ENCODE data around the gene FAM89B. TPM values are rescaled to one million over a fixed set of nuclear protein-coding genes. Genes with fewer than 3 reads are reported as not detected.

FAM89B gene
- polyA plus RNA-seq, 1 donor from 2014 or later = 75.1 TPM

DNA sequence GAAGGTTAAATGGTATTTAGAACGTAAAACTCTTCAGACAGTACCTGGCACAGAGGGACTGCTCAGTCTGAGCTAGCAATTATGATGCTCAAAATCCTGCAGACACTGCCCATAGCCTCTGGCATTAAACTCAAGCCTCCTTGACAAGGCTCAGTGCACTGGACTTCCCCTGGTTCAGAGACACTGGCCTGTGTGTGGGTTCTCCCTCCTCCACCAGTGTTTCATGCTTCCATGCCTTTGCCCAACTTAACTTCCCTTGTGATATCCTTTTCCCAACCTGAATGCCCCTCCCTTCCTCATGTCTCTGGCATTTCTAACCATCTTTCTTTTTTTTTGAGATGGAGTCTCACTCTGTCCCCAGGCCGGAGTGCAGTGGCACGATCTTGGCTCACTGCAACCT, 23.2 kb upstream of the FAM89B start:
- Histone ChIP-seq H4K20me1 (ENCODE audit: insufficient read depth) (no peaks in the 10 kb centered on the region), H3K9ac (ENCODE audit: low read length) (no peak overlapping the region), H3K9me2 (ENCODE audit: insufficient read depth, low read length) (no peaks in the 10 kb centered on the region), H3F3A (ENCODE audit: insufficient read depth, low read length, poor library complexity, severe bottlenecking) (no peaks in the 10 kb centered on the region), H2AFZ (ENCODE audit: low read depth, low read length) (no peak overlapping the region), H3K36me3 (ENCODE audit: insufficient read depth, low read length) (no peaks in the 10 kb centered on the region), H3K27ac (ENCODE audit: low read length) (no peak overlapping the region), H3K9me3 (ENCODE audit: low read length) (no peaks in the 10 kb centered on the region), H3K79me2 (replicated peaks; ENCODE audit: insufficient read depth, low read length) (no peaks in the 10 kb centered on the region), H3K27me3 (ENCODE audit: insufficient read depth, low read depth, low read length) (peaks cover 22% of the 10 kb centered on the region), H3K4me3 (ENCODE audit: low read length) (no peak overlapping the region), H3K4me2 (ENCODE audit: low read length) (no peak overlapping the region)
- TF ChIP-seq MXI1 (conservative IDR thresholded peaks at IDR 0.05; ENCODE audit: poor library complexity, severe bottlenecking) (no peak), CTCF (IDR thresholded peaks at IDR 0.05; ENCODE audit: poor library complexity, severe bottlenecking) (no peak), EZH2 (IDR thresholded peaks at IDR 0.05; ENCODE audit: borderline replicate concordance, insufficient read depth, low read length, poor library complexity, severe bottlenecking) (no peak), EP300 (conservative IDR thresholded peaks at IDR 0.05; ENCODE audit: poor library complexity, severe bottlenecking) (no peak), SMC3 (conservative IDR thresholded peaks at IDR 0.05; ENCODE audit: poor library complexity) (no peak)

DNA sequence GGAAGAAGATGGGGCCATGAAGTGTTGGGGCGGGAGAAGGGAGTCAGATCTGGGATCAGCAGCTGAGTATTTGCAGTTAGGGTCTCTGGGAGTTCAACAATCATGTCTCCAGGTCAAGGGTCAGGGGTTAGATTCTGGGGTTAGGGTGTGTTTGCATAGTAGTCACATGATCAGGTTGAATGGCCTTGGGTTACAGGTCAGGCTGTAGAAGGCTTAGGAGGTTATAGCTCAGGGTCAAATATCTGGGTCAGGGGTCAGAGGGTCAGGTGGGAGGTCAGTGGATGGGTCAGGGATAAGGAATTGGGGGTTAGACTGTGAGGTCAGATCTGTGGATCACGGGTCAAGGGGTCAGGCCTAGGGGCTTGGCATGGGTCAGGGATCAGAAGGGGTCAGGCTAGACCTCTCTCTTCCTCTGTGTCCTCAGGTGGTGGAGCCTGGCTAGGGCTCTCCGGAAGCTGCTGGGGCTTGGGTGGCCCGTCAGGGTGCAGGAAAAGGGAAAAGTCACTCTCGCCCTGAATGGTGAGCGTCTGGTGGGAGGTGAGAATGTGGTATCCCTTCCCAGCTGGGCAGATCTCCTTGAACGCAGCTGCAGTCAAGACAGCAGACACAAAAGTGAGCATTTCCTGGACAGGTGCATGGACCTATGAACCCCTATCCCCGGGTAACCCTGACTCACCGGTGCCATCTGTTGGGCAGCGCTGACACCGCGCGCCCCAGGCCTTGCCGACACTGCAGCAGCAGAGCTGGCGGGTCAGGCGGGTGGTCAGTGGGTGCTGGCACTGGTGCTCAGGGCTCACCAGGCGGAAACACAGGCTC, 20.6 kb upstream of the FAM89B start:
- TF ChIP-seq POLR2AphosphoS5 (IDR thresholded peaks at IDR 0.05) (no peak), CTCF (IDR thresholded peaks at IDR 0.05; ENCODE audit: poor library complexity, severe bottlenecking) (peak; percentile 29), REST (IDR thresholded peaks at IDR 0.05; ENCODE audit: borderline replicate concordance) (no peak)
- no peak overlapping the region for H2AFZ ChIP-seq (ENCODE audit: low read depth, low read length)
- H3K9me3 ChIP-seq (ENCODE audit: low read length) = no peaks in the 10 kb centered on the region
- H3K27ac ChIP-seq (ENCODE audit: low read length) = no peak overlapping the region
- H3K9ac ChIP-seq (ENCODE audit: low read length) = no peak overlapping the region
- no peaks in the 10 kb centered on the region for H3K9me2 ChIP-seq (ENCODE audit: insufficient read depth, low read length)
- no peaks in the 10 kb centered on the region for H3K36me3 ChIP-seq (ENCODE audit: insufficient read depth, low read length)
- H3F3A ChIP-seq (ENCODE audit: insufficient read depth, low read length, poor library complexity, severe bottlenecking) = no peaks in the 10 kb centered on the region
- H3K79me2 ChIP-seq (replicated peaks; ENCODE audit: insufficient read depth, low read length) = no peaks in the 10 kb centered on the region
- no peak overlapping the region for H3K4me2 ChIP-seq (ENCODE audit: low read length)
- H3K4me3 ChIP-seq (ENCODE audit: low read length) = no peak overlapping the region
- H4K20me1 ChIP-seq (ENCODE audit: insufficient read depth) = no peaks in the 10 kb centered on the region
- H3K27me3 ChIP-seq (ENCODE audit: insufficient read depth, low read depth, low read length) = peaks cover 7% of the 10 kb centered on the region

All from neural cell (in vitro differentiated cells).